ENCODE results near the gene PRSS57. TPM values are rescaled to one million over a fixed set of nuclear protein-coding genes. Genes with fewer than 3 reads are reported as not detected.

The PRSS57 gene
- total and polyA plus RNA-seq, 2 of the 13 experiments (the other 11 are each of a cell fraction or from before 2014, with no cell fraction given) = 0.12 TPM; not detected in 1

DNA sequence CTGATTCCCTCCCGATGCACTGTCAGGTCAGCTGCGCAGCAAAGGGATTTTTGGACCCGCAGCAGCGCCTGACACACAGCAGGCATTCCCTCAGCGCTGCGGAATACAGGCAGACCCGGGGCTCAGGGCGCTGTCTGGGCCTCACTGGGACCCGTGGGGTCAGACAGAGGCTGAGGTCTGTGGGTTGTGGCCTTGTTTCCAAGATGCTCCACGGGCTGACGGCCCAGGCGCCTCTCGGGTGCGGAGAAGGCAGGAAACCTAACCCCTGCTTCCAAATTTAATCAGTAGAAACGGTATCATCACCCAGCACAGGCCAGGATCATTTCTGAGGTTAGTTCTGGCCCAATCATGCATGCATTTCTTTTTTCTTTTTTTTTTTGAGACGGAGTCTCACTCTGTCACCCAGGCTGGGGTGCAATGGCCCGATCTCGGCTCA lies 31.6 kb downstream of the PRSS57 start (continued):
- TF ChIP-seq, protein P1, sequence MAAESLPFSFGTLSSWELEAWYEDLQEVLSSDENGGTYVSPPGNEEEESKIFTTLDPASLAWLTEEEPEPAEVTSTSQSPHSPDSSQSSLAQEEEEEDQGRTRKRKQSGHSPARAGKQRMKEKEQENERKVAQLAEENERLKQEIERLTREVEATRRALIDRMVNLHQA (CRISPR knock-in tag; IDR thresholded peaks at IDR 0.05) = no peak
- TF ChIP-seq TGIF2 (CRISPR knock-in tag; IDR thresholded peaks at IDR 0.05) (no peak), ZSCAN12 (CRISPR knock-in tag; IDR thresholded peaks at IDR 0.05) (no peak), ZSCAN21 (CRISPR knock-in tag; IDR thresholded peaks at IDR 0.05; ENCODE audit: borderline replicate concordance) (no peak), PHF8 (CRISPR knock-in tag; IDR thresholded peaks at IDR 0.05) (0 out of 2 replicates have a peak, but pooled peaks have one; percentile 2), RFX3 (CRISPR knock-in tag; IDR thresholded peaks at IDR 0.05) (no peak), NR2C2 (CRISPR knock-in tag; IDR thresholded peaks at IDR 0.05; ENCODE audit: borderline replicate concordance) (no peak), PAF1 (CRISPR knock-in tag; IDR thresholded peaks at IDR 0.05) (no peak), MZF1 (CRISPR knock-in tag; IDR thresholded peaks at IDR 0.05; ENCODE audit: borderline replicate concordance) (no peak), TAF1 (CRISPR knock-in tag; IDR thresholded peaks at IDR 0.05) (no peak), SMARCE1 (IDR thresholded peaks at IDR 0.05; ENCODE audit: borderline replicate concordance) (no peak), RBFOX2 (IDR thresholded peaks at IDR 0.05; ENCODE audit: low read depth, low read length) (no peak), ZBTB1 (CRISPR knock-in tag; IDR thresholded peaks at IDR 0.05; ENCODE audit: borderline replicate concordance) (no peak), DNMT1 (CRISPR knock-in tag; IDR thresholded peaks at IDR 0.05) (no peak), ZSCAN9 (CRISPR knock-in tag; IDR thresholded peaks at IDR 0.05; ENCODE audit: borderline replicate concordance) (no peak), ZBTB21 (CRISPR knock-in tag; IDR thresholded peaks at IDR 0.05) (no peak), TEAD3 (CRISPR knock-in tag; optimal IDR thresholded peaks at IDR 0.05; ENCODE audit: borderline replicate concordance) (peak; percentile 4), KAT8 (CRISPR knock-in tag; IDR thresholded peaks at IDR 0.05) (0 out of 2 replicates have a peak, but pooled peaks have one; percentile 10), CREB1 (IDR thresholded peaks at IDR 0.05) (no peak), CREB1 (CRISPR knock-in tag; IDR thresholded peaks at IDR 0.05) (no peak), AHR (CRISPR knock-in tag; IDR thresholded peaks at IDR 0.05) (no peak; the same call in 1 of the 2 replicates), ZNF546 (CRISPR knock-in tag; conservative IDR thresholded peaks at IDR 0.05) (no peak)
- TF ChIP-seq, protein P2, sequence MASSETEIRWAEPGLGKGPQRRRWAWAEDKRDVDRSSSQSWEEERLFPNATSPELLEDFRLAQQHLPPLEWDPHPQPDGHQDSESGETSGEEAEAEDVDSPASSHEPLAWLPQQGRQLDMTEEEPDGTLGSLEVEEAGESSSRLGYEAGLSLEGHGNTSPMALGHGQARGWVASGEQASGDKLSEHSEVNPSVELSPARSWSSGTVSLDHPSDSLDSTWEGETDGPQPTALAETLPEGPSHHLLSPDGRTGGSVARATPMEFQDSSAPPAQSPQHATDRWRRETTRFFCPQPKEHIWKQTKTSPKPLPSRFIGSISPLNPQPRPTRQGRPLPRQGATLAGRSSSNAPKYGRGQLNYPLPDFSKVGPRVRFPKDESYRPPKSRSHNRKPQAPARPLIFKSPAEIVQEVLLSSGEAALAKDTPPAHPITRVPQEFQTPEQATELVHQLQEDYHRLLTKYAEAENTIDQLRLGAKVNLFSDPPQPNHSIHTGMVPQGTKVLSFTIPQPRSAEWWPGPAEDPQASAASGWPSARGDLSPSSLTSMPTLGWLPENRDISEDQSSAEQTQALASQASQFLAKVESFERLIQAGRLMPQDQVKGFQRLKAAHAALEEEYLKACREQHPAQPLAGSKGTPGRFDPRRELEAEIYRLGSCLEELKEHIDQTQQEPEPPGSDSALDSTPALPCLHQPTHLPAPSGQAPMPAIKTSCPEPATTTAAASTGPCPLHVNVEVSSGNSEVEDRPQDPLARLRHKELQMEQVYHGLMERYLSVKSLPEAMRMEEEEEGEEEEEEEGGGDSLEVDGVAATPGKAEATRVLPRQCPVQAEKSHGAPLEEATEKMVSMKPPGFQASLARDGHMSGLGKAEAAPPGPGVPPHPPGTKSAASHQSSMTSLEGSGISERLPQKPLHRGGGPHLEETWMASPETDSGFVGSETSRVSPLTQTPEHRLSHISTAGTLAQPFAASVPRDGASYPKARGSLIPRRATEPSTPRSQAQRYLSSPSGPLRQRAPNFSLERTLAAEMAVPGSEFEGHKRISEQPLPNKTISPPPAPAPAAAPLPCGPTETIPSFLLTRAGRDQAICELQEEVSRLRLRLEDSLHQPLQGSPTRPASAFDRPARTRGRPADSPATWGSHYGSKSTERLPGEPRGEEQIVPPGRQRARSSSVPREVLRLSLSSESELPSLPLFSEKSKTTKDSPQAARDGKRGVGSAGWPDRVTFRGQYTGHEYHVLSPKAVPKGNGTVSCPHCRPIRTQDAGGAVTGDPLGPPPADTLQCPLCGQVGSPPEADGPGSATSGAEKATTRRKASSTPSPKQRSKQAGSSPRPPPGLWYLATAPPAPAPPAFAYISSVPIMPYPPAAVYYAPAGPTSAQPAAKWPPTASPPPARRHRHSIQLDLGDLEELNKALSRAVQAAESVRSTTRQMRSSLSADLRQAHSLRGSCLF (CRISPR knock-in tag; IDR thresholded peaks at IDR 0.05; ENCODE audit: borderline replicate concordance) = no peak
- TF ChIP-seq, protein P3, sequence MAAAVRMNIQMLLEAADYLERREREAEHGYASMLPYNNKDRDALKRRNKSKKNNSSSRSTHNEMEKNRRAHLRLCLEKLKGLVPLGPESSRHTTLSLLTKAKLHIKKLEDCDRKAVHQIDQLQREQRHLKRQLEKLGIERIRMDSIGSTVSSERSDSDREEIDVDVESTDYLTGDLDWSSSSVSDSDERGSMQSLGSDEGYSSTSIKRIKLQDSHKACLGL (CRISPR knock-in tag; IDR thresholded peaks at IDR 0.05) = no peak

Measured in HepG2 (cell line).